ENCODE measurements around the gene SNHG17.
A peak's percentile ranks its signal among the peaks of the same experiment; 100 is the strongest.

SNHG17 gene

GRCh38 chr20:38429301-38429700 lies 5.8 kb downstream of the SNHG17 start:
- H3K4me3 ChIP-seq (replicated peaks; ENCODE audit: insufficient read depth, low read length) = no peak overlapping the region
- TF ChIP-seq CTCF (IDR thresholded peaks at IDR 0.05; ENCODE audit: insufficient read depth, low read length) = no peak
- no peak for TF ChIP-seq POLR2AphosphoS5 (IDR thresholded peaks at IDR 0.05; ENCODE audit: low read depth)
- TF ChIP-seq SPI1 (IDR thresholded peaks at IDR 0.05; ENCODE audit: borderline replicate concordance, low read depth) = no peak
- TF ChIP-seq REST (IDR thresholded peaks at IDR 0.05; ENCODE audit: insufficient replicate concordance, low read depth) = no peak
- no peak for TF ChIP-seq GABPA (IDR thresholded peaks at IDR 0.05; ENCODE audit: low read depth)

DNA sequence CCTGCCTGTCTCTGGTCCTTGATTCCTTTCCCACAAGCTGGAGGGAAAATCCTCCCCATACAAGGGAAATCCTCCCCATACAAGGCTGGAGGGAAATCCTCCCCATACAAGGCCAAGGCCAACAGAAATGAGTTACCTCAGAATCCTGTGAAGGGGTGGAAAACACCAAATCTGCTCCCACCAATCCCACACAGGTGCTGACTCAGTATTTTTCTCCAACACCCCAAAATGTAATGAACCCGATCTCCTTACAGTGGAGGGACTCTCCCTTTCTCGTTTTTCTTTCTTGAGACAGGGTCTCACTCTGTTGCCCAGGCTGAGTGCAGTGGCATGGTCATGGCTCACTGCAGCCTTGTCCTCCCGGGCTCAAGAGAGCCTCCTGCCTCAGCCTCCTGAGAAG lies 6.3 kb downstream of the SNHG17 start:
- H3K27ac ChIP-seq (replicated peaks) = no peak overlapping the region
- no peaks in the 10 kb centered on the region for H3K27me3 ChIP-seq (ENCODE audit: insufficient read depth, poor library complexity, severe bottlenecking)
- peak in 1 of 2 experiments; percentile 16 for DNase-seq (ENCODE audit: low read depth in 1 of 2, low spot score in 1 of 2)
- H3K4me3 ChIP-seq (replicated peaks; ENCODE audit: insufficient read depth, low read length) = no peak overlapping the region
- TF ChIP-seq POLR2AphosphoS5 (IDR thresholded peaks at IDR 0.05; ENCODE audit: low read depth) (no peak), REST (IDR thresholded peaks at IDR 0.05; ENCODE audit: insufficient replicate concordance, low read depth) (no peak), SPI1 (IDR thresholded peaks at IDR 0.05; ENCODE audit: borderline replicate concordance, low read depth) (no peak), CTCF (IDR thresholded peaks at IDR 0.05; ENCODE audit: insufficient read depth, low read length) (no peak), GABPA (IDR thresholded peaks at IDR 0.05; ENCODE audit: low read depth) (no peak)

More at GRCh38 chr20:38429301-38429700, 5.8 kb downstream of the SNHG17 start:
- Histone ChIP-seq H3K27ac (replicated peaks) (no peak overlapping the region), H3K27me3 (ENCODE audit: insufficient read depth, poor library complexity, severe bottlenecking) (no peaks in the 10 kb centered on the region)
- DNase-seq (ENCODE audit: low read depth in 1 of 2, low spot score in 1 of 2) = no peak

DNA sequence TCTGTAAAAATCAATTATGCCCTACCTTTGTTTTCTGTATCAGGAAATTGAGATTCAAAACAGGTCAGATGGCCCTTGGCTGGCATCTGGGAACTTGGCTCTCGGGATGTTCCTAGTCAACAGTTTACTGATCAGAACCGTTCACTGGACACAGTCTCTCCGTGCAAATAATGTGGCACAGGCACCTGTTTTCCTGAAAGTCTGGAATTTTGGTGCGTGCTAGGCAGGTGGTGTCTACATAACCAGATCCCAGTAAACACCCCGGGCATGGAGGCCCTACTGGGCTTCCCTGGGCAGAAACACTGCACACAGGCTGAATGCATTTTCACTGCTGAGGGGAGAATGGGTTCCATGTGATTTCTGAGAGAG lies 7.5 kb downstream of the SNHG17 start:
- Histone ChIP-seq H3K4me3 (replicated peaks; ENCODE audit: insufficient read depth, low read length) (no peak overlapping the region), H3K27ac (replicated peaks) (no peak overlapping the region)

More for the DNA sequence above, 7.5 kb downstream of the SNHG17 start:
- no peaks in the 10 kb centered on the region for H3K27me3 ChIP-seq (ENCODE audit: insufficient read depth, poor library complexity, severe bottlenecking)
- DNase-seq (ENCODE audit: low read depth in 1 of 2, low spot score in 1 of 2) = no peak
- TF ChIP-seq GABPA (IDR thresholded peaks at IDR 0.05; ENCODE audit: low read depth) (no peak), SPI1 (IDR thresholded peaks at IDR 0.05; ENCODE audit: borderline replicate concordance, low read depth) (no peak), REST (IDR thresholded peaks at IDR 0.05; ENCODE audit: insufficient replicate concordance, low read depth) (no peak), CTCF (IDR thresholded peaks at IDR 0.05; ENCODE audit: insufficient read depth, low read length) (no peak), POLR2AphosphoS5 (IDR thresholded peaks at IDR 0.05; ENCODE audit: low read depth) (no peak; the same call in 1 of the 2 replicates)
